IPS-20b (cell line): ENCODE results near the gene SEMA3D.
A peak's percentile ranks its signal among the peaks of the same experiment; 100 is the strongest.

Experiments
- H3K27ac ChIP-seq: one replicate; pipeline ENCODE4 v1.5.1; 2013; ENCODE audit warnings: low read length
- H3K27me3 ChIP-seq: 2 replicates; pipeline ENCODE4 v1.6.1; 2013; ENCODE audit warnings: mild to moderate bottlenecking, low read length, inconsistent platforms; ENCODE audit not compliant: insufficient read depth
- H3K36me3 ChIP-seq: 2 replicates; pipeline ENCODE4 v1.6.1; 2013; ENCODE audit warnings: low read depth, mild to moderate bottlenecking, inconsistent platforms, low read length, moderate library complexity; ENCODE audit not compliant: insufficient read depth
- H3K4me1 ChIP-seq: 2 replicates; pipeline ENCODE4 v1.6.1; 2013; ENCODE audit warnings: mild to moderate bottlenecking, control low read depth, inconsistent platforms, low read length, moderate library complexity; ENCODE audit not compliant: insufficient read depth
- H3K4me3 ChIP-seq: 2 replicates; pipeline ENCODE4 v1.5.1; 2013; ENCODE audit warnings: mild to moderate bottlenecking, low read length, inconsistent platforms
- H3K9ac ChIP-seq: 2 replicates; pipeline ENCODE4 v1.6.1; 2013; ENCODE audit warnings: low read depth, mild to moderate bottlenecking, inconsistent platforms, low read length, moderate library complexity
- H3K9me3 ChIP-seq: 2 replicates; pipeline ENCODE4 v1.6.1; 2013; ENCODE audit warnings: mild to moderate bottlenecking, low read depth, low read length, inconsistent platforms; ENCODE audit not compliant: insufficient read depth

SEMA3D gene

DNA sequence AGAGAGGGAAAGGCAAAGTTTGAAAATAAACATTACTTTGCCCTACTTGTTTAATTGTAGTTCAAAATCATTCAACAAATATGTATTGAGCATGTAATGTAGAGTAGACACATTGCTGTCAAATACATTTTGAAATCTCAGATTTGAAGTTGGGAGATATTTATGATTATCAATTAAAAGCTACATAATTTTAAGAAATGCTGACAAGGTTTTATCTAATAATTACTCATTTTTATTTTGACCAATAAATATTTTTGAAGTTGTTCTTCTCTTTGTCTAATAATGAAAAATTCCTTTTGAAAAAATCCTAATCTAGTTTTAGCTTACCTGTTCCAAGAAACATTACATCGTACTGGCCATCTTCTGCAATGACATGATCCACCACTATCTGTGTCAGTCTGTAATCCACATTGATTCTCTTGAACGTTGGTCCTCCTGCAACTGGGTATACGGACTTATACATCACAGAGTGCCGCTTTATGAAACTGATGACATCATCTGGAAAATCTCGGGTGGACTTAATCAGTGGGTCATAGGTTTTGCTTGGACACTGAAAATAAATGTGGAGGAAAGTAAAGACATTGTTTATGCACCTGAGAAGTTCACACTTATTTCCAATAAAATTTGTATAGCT lies 164.7 kb downstream of the SEMA3D start:
- H3K27me3 ChIP-seq: no peaks in the 10 kb centered on the region
- no peak overlapping the region for H3K27ac ChIP-seq
- H3K4me1 ChIP-seq: peaks cover 14% of the 10 kb centered on the region; the same call in 1 of the 2 replicates
- H3K9ac ChIP-seq: no peak overlapping the region
- no peaks in the 10 kb centered on the region for H3K9me3 ChIP-seq
- no peak overlapping the region for H3K4me3 ChIP-seq
- no peaks in the 10 kb centered on the region for H3K36me3 ChIP-seq

DNA sequence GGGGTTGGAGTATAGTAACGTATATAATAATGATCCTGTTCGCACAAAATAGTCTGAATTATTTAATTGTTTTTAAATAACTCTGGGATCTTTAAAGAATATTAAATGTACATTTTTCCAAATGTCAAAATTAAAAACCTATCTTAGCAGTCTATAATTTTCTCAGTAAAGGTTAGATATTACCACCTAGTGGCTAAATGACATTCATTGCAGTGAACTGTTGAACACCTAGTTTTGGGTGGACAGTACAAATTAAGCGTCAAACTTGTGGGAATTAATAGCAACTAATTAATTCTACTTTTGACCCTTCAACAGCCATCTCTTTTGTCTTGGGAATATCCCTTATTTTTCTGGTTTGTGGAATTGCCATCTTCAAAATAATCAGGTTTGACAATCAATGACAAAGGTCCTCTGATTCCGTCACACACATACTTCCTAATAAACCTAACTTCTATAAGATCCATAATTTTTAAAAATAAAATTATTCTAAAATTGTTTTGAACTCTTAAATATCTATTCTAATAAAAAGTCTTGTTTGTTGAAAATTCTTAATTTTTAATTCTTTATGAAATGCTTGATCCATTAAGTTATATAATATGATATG lies 165.7 kb downstream of the SEMA3D start:
- no peaks in the 10 kb centered on the region for H3K9me3 ChIP-seq
- H3K36me3 ChIP-seq: no peaks in the 10 kb centered on the region
- H3K4me1 ChIP-seq: peaks cover 14% of the 10 kb centered on the region; the same call in 1 of the 2 replicates
- no peaks in the 10 kb centered on the region for H3K27me3 ChIP-seq
- H3K4me3 ChIP-seq: no peak overlapping the region
- H3K27ac ChIP-seq: no peak overlapping the region
- no peak overlapping the region for H3K9ac ChIP-seq

DNA sequence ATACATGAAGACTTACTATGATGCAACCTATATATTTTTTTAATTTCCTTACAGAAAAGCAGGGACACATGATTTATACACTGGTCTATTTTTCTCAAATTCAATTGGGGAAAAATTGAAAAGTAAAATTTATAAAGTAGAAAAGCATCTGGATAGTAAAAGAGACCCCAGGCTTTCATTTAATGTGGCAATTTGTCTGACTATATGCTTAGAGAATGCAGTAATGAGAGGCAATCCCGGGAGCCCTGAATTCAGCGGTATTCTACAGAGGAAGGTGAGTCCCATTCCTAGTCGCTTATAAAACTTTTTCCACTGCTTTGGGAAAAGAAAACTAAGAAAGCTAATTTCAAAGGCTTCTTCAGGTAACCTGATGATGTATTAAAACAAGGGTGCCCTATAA lies 167.1 kb downstream of the SEMA3D start:
- H3K9ac ChIP-seq: no peak overlapping the region; the same call in 1 of the 2 replicates
- H3K4me1 ChIP-seq: peaks cover 14% of the 10 kb centered on the region; the same call in 1 of the 2 replicates
- no peak overlapping the region for H3K27ac ChIP-seq
- H3K9me3 ChIP-seq: no peaks in the 10 kb centered on the region
- H3K27me3 ChIP-seq: no peaks in the 10 kb centered on the region
- H3K4me3 ChIP-seq: 0 out of 2 replicates have a peak overlapping the region, but pooled peaks have one; percentile 30
- no peaks in the 10 kb centered on the region for H3K36me3 ChIP-seq

- Histone ChIP-seq H3K4me3 (peak overlapping the region; percentile 29; the same call in 1 of the 2 replicates), H3K27me3 (no peaks in the 10 kb centered on the region), H3K27ac (no peak overlapping the region), H3K4me1 (peaks cover 14% of the 10 kb centered on the region; the same call in 1 of the 2 replicates), H3K9me3 (no peaks in the 10 kb centered on the region), H3K36me3 (no peaks in the 10 kb centered on the region), H3K9ac (no peak overlapping the region)
These were observed 167.7 kb downstream of the SEMA3D start for GRCh38 chr7:85019176-85019575.

DNA sequence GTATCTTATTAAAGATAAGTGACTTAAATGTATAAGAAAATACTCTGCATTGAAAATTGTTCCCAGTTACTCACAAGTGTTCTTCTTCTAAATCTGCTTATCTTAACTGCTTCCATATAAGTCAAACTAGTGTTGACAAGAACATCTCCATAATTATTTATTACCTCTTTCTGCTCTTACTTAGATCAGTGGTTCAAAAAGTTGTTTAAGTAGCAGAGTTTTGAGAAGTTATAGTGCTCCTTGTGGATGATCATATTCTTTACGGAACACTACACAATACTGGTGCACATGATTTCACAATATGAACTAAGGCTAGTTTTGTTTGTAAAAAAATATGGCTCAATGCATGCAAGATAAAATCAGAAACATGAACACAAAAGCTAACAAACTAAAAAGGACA lies 168.4 kb downstream of the SEMA3D start:
- Histone ChIP-seq H3K27me3 (no peaks in the 10 kb centered on the region), H3K36me3 (no peaks in the 10 kb centered on the region), H3K27ac (no peak overlapping the region), H3K4me3 (no peak overlapping the region), H3K9ac (no peak overlapping the region), H3K9me3 (no peaks in the 10 kb centered on the region), H3K4me1 (peaks cover 14% of the 10 kb centered on the region; the same call in 1 of the 2 replicates)

- no peaks in the 10 kb centered on the region for H3K9me3 ChIP-seq
- no peak overlapping the region for H3K9ac ChIP-seq
- no peak overlapping the region for H3K4me3 ChIP-seq
- peaks cover 14% of the 10 kb centered on the region; the same call in 1 of the 2 replicates for H3K4me1 ChIP-seq
- no peaks in the 10 kb centered on the region for H3K27me3 ChIP-seq
- no peak overlapping the region for H3K27ac ChIP-seq
- H3K36me3 ChIP-seq: no peaks in the 10 kb centered on the region
These were observed 170.6 kb downstream of the SEMA3D start for GRCh38 chr7:85016286-85016685.

DNA sequence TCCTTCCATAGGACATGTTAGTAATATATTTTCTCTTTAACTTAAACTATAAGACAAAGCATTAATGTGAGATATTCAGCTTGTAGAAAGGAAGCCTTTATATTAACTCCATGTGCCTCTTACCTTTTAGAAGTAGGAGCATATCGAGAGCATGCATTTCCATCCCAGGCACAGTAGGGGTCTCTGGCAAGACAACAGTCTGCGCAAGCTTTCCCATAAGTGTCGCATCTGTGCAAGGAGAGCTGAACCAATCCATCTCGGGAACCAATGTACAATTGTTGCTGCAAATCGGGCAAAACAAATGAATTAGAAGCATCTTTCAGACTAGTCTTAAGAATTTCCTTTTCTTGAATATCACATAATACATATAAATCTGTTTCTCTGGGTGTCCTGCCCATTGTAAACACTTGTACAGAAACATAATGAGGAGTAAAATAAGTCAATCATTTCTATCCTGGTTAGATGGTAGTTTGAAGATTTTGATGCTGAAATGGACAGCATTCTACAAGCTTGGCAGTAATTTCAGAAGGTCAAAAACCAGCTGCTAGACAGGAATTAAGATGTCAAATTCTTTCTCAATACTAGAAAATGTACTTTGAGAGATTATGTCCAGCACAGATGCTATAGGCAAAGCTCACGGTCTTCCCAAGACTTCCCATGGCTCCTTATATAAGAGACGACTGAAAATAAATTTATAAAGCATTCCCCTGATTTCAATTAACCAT lies 171.8 kb downstream of the SEMA3D start:
- Histone ChIP-seq H3K9me3 (no peaks in the 10 kb centered on the region), H3K36me3 (no peaks in the 10 kb centered on the region), H3K4me3 (no peak overlapping the region), H3K9ac (no peak overlapping the region), H3K4me1 (peaks cover 12% of the 10 kb centered on the region; the same call in 1 of the 2 replicates), H3K27ac (no peak overlapping the region), H3K27me3 (no peaks in the 10 kb centered on the region)

GRCh38 chr7:85011127-85011526 lies 175.7 kb downstream of the SEMA3D start:
- H3K4me3 ChIP-seq: no peak overlapping the region
- H3K9ac ChIP-seq: no peak overlapping the region
- no peaks in the 10 kb centered on the region for H3K9me3 ChIP-seq
- no peak overlapping the region for H3K27ac ChIP-seq
- H3K27me3 ChIP-seq: no peaks in the 10 kb centered on the region
- no peaks in the 10 kb centered on the region for H3K36me3 ChIP-seq
- H3K4me1 ChIP-seq: no peaks in the 10 kb centered on the region

DNA sequence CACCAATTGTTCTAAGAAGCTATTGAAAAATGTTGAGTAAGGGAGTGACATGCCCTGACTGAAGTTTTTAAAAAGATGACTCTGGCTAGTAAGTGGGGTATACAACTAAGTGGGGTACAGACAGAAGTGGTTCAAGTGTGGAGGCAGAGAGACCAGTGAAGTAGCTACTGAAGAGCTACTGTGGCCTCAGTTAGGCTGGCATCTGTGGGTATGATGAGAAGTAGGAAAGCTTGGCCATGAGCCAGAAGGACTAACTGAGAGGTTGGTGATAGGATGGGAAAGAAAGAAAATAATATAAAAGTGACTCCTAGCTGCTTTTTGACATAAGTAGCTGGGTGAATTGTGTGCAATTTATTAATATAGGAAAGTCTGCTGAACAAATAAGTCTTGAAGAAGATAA lies 176.6 kb downstream of the SEMA3D start:
- Histone ChIP-seq H3K27ac (no peak overlapping the region), H3K4me1 (no peaks in the 10 kb centered on the region), H3K27me3 (no peaks in the 10 kb centered on the region), H3K9ac (no peak overlapping the region), H3K4me3 (no peak overlapping the region), H3K36me3 (no peaks in the 10 kb centered on the region), H3K9me3 (no peaks in the 10 kb centered on the region)

DNA sequence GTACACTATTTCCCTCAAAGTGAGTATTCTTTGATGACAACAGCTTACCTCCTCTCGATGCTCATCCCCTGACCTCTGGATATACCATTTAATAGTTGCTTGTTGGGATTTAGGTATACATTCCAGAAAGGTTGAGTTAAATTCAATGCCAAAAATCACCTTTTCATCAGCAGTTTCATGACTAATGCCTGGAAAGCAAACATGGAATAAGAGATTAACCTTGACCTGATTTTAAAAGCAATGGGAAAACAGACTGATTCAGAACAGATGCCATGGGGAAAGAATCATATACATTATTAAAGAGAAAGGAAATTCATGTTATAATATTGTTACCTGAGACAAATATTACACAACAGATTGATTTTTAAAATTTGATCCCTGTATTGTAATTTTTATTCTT lies 180.1 kb downstream of the SEMA3D start:
- Histone ChIP-seq H3K4me1 (peaks cover 4% of the 10 kb centered on the region; the same call in 1 of the 2 replicates), H3K36me3 (no peaks in the 10 kb centered on the region), H3K27me3 (no peaks in the 10 kb centered on the region), H3K4me3 (no peak overlapping the region), H3K27ac (no peak overlapping the region), H3K9ac (no peak overlapping the region), H3K9me3 (no peaks in the 10 kb centered on the region)

- H3K36me3 ChIP-seq: no peaks in the 10 kb centered on the region
- H3K27me3 ChIP-seq: no peaks in the 10 kb centered on the region
- no peak overlapping the region for H3K4me3 ChIP-seq
- H3K27ac ChIP-seq: no peak overlapping the region
- H3K4me1 ChIP-seq: peaks cover 22% of the 10 kb centered on the region
- no peak overlapping the region for H3K9ac ChIP-seq
- no peaks in the 10 kb centered on the region for H3K9me3 ChIP-seq
These were observed 182.5 kb downstream of the SEMA3D start for GRCh38 chr7:85004402-85004801.
